Spleen (tissue), 7 donors: ENCODE measurements around the gene PARD6G.

Experiments
- CTCF ChIP-seq, 11 experiments: fragments of 200-600 bp in 7 of 11; fragments of 450-650 bp in 4 of 11; sonication (generic) in 4 of 11; IDR thresholded peaks in 8 of 11; conservative IDR thresholded peaks in 3 of 11; 1 replicate in 7 of 11; 2 replicates in 4 of 11; pipeline versions ENCODE4 v1.4.0 to v1.8.0; 2016 to 2021; ENCODE audit warnings: antibody characterized with exemption in 11 of 11, inconsistent platforms in 4 of 11, mild to moderate bottlenecking in 1 of 11
- POLR2A ChIP-seq, 3 donors: fragments of 450-650 bp; IDR thresholded peaks; one replicate each; pipeline ENCODE4 v1.5.1; 2017; ENCODE audit warnings: antibody characterized with exemption in 3 of 3, mild to moderate bottlenecking in 1 of 3
- donor health status: DM: no; HTN: no; CAD: no; lungs with moderate emphysema.
- donor health status: DM: no; HTN: no; CAD: no.
- donor health status: DM: no; HTN: no; CAD: no.

DNA sequence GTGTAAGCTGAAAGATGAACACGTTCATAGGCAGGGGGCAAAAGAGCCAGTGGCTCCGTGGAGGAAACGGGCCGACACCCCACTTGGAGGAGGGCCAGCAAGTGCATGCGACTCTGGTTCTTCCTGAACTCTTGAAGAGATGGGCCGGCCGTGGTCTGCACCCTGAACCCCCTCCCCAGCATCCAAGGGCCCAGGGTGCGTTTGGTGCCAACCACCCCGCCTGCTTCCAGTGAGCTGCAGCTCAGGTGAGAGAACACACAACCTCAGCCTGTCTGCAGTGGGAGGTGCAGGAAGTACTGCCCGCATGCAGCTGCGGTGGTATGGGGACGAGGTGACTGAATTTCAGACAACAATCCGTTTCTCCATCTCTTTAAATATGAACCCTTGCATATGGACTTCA is 79.4 kb downstream of the PARD6G start:
- TF ChIP-seq CTCF (IDR thresholded peaks at IDR 0.05 in 8 of 11, conservative IDR thresholded peaks at IDR 0.05 in 3 of 11) (no peak), POLR2A (IDR thresholded peaks at IDR 0.05) (no peak)
